HG03457 (cell line): ENCODE data around the gene ABHD17C.

Experiments
- ATAC-seq: cut with Tn5 transposase; IDR thresholded peaks from one replicate; pipeline ENCODE4 v1.9.1; 2021; ENCODE audit warnings: moderate number of reproducible peaks; ENCODE audit not compliant: unreplicated experiment

The ABHD17C gene

GRCh38 chr15:80689294-80689693, 5.8 kb upstream of the ABHD17C start:
- ATAC-seq, result no peak

GRCh38 chr15:80689716-80690115, 5.4 kb upstream of the ABHD17C start:
- no peak for ATAC-seq

- no peak for ATAC-seq
These were observed 3.5 kb upstream of the ABHD17C start for GRCh38 chr15:80691575-80691974.

GRCh38 chr15:80693682-80694610, 1.2 kb upstream of the ABHD17C start:
- no peak for ATAC-seq

GRCh38 chr15:80694611-80695098, 455 bp upstream of the ABHD17C start:
- peak; percentile 41 for ATAC-seq

GRCh38 chr15:80695911-80696661, 976 bp downstream of the ABHD17C start:
- no peak for ATAC-seq

- ATAC-seq, result no peak
These were observed 2.1 kb downstream of the ABHD17C start for GRCh38 chr15:80697075-80697685.

- ATAC-seq, result no peak
These were observed 3.6 kb downstream of the ABHD17C start for GRCh38 chr15:80698676-80699075.

GRCh38 chr15:80699981-80700380, 4.9 kb downstream of the ABHD17C start:
- ATAC-seq, result no peak

- no peak for ATAC-seq
These were observed 6.7 kb downstream of the ABHD17C start for GRCh38 chr15:80701676-80702311.

- ATAC-seq, result no peak
These were observed 8.0 kb downstream of the ABHD17C start for GRCh38 chr15:80703081-80703480.

- ATAC-seq, result no peak
These were observed 8.9 kb downstream of the ABHD17C start for GRCh38 chr15:80703965-80704364.

GRCh38 chr15:80706161-80706560, 11.1 kb downstream of the ABHD17C start:
- no peak for ATAC-seq

- ATAC-seq, result no peak
These were observed 14.4 kb downstream of the ABHD17C start for GRCh38 chr15:80709542-80709941.

- no peak for ATAC-seq
These were observed 15.8 kb downstream of the ABHD17C start for GRCh38 chr15:80710635-80711554.

- no peak for ATAC-seq
These were observed 16.8 kb downstream of the ABHD17C start for GRCh38 chr15:80711886-80712285.

- no peak for ATAC-seq
These were observed 17.8 kb downstream of the ABHD17C start for GRCh38 chr15:80712956-80713355.

- no peak for ATAC-seq
These were observed 26.4 kb downstream of the ABHD17C start for GRCh38 chr15:80721476-80721875.

- no peak for ATAC-seq
These were observed 27.7 kb downstream of the ABHD17C start for GRCh38 chr15:80722811-80723210.

- no peak for ATAC-seq
These were observed 32.1 kb downstream of the ABHD17C start for GRCh38 chr15:80727196-80727595.
